ENCODE data around the gene INPP5B. TPM values are rescaled to one million over a fixed set of nuclear protein-coding genes. Genes with fewer than 3 reads are reported as not detected.

Gene INPP5B
- total RNA-seq, 1 experiment from 2014 or later = 18.8 TPM

DNA sequence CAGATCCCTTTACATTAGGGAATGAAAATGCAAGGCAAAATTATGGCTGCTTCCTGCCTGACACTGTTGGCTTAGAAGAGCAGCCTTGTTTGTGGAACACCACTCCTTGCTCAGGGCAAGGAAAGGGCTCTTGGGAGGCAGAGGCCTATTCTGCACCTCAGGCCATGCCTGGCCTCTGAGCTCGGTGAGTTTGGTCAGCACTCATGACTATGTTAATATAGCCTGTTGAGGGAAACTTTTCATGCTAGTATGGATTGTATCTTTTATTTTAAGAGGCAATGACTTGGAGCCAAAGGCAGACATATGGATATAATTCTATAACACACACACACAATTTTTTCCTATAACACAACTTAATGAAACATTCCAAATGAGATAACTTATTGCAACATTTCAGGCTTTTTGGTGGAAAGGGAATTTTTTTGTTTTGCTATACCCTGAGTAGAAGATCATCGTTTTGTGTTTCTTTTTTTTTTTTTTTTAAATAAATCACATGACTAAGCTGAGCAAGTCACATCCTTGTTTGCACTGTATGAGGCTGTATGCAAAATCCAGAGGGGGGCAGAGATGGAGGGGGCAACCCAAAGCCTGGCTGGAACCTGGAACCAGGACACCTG, 133.2 kb downstream of the INPP5B start:
- H3K4me3 Mint-ChIP-seq (ENCODE audit: unreplicated experiment) = no peak overlapping the region
- H3K36me3 ChIP-seq (ENCODE audit: control insufficient read depth, insufficient read depth, low read length) = no peaks in the 10 kb centered on the region
- BruUV-seq (replicated peaks) = no TSS peak
- DNase-seq = no peak
- intact Hi-C loops (cut with micrococcal nuclease; ENCODE audit: unreplicated experiment) = loop anchor here (5.0 kb wide), 1 partner anchor 44 kb away; the partner anchor contains the start of gene MTF1
- ChIA-PET POLR2A (no interaction called here), CTCF (no interaction called here)
- H3K27me3 ChIP-seq (replicated peaks; ENCODE audit: control insufficient read depth, insufficient read depth, low read length) = no peaks in the 10 kb centered on the region
- H3K4me1 Mint-ChIP-seq (ENCODE audit: low read depth, unreplicated experiment) = no peaks in the 10 kb centered on the region
- H3K4me3 ChIP-seq (ENCODE audit: low read depth, low read length) = no peak overlapping the region
- peaks cover 54% of the 10 kb centered on the region for H3K36me3 Mint-ChIP-seq (ENCODE audit: insufficient read depth, unreplicated experiment)
- TF ChIP-seq, protein P1, sequence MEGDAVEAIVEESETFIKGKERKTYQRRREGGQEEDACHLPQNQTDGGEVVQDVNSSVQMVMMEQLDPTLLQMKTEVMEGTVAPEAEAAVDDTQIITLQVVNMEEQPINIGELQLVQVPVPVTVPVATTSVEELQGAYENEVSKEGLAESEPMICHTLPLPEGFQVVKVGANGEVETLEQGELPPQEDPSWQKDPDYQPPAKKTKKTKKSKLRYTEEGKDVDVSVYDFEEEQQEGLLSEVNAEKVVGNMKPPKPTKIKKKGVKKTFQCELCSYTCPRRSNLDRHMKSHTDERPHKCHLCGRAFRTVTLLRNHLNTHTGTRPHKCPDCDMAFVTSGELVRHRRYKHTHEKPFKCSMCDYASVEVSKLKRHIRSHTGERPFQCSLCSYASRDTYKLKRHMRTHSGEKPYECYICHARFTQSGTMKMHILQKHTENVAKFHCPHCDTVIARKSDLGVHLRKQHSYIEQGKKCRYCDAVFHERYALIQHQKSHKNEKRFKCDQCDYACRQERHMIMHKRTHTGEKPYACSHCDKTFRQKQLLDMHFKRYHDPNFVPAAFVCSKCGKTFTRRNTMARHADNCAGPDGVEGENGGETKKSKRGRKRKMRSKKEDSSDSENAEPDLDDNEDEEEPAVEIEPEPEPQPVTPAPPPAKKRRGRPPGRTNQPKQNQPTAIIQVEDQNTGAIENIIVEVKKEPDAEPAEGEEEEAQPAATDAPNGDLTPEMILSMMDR (IDR thresholded peaks at IDR 0.05; ENCODE audit: insufficient read depth in 1 of 2, low read depth in 1 of 2, low read length in 1 of 2, severe bottlenecking in 1 of 2, unreplicated experiment in 1 of 2) = no peak
- no peak overlapping the region for H3K27ac Mint-ChIP-seq (ENCODE audit: unreplicated experiment)
- no peaks in the 10 kb centered on the region for H3K9me3 ChIP-seq
- no peaks in the 10 kb centered on the region for H3K9me3 Mint-ChIP-seq (ENCODE audit: unreplicated experiment)
- H3K27me3 Mint-ChIP-seq (ENCODE audit: insufficient read depth, unreplicated experiment) = no peaks in the 10 kb centered on the region
- H3K4me1 ChIP-seq = peaks cover 5% of the 10 kb centered on the region; the same call in 1 of the 2 replicates

DNA sequence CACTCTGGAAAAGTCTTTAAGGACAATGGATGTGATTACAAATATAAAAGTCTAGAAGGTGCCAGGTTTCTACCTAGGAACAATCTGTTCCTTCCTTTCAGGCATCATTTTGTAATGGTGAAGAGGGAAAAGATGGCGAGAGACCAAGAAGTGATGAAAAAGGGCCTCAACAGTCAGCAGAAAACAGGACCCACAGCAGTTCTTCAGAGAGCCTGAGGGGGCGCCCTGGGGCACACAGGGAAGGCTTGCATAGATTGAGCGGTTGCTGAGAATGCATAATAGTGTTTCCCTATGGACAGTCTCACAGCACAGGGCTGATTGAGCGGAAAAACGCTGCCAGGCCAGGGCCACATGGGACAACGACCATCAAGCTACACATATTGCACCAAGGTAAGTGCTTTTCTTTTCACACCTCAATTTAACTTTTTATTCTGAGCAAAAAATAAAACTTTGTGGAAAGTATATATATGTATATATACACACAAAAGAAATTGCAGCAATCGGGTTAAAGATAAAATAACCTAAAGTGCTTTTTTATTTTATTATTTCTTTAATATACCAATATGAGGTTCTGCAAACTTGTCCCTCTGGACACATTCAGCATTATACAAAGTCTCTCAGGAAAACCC, 135.7 kb downstream of the INPP5B start:
- H3K4me3 ChIP-seq (ENCODE audit: low read depth, low read length) = no peak overlapping the region
- intact Hi-C loops (cut with micrococcal nuclease; ENCODE audit: unreplicated experiment) = loop anchor here (5.0 kb wide), 1 partner anchor 46 kb away; the partner anchor contains the start of gene MTF1
- H3K9me3 ChIP-seq = no peaks in the 10 kb centered on the region
- peak; percentile 66 to 75 for DNase-seq
- CTCF ChIA-PET = interaction anchor here (0.9 kb wide), 1 partner anchor 48 kb away, joined by 4 read pairs; the partner anchor contains the start of gene MTF1
- no peaks in the 10 kb centered on the region for H3K36me3 ChIP-seq (ENCODE audit: control insufficient read depth, insufficient read depth, low read length)
- Mint-ChIP-seq H3K36me3 (ENCODE audit: insufficient read depth, unreplicated experiment) (peaks cover 66% of the 10 kb centered on the region), H3K4me3 (ENCODE audit: unreplicated experiment) (no peak overlapping the region), H3K27ac (ENCODE audit: unreplicated experiment) (no peak overlapping the region), H3K27me3 (ENCODE audit: insufficient read depth, unreplicated experiment) (no peaks in the 10 kb centered on the region), H3K4me1 (ENCODE audit: low read depth, unreplicated experiment) (no peaks in the 10 kb centered on the region), H3K9me3 (ENCODE audit: unreplicated experiment) (no peaks in the 10 kb centered on the region)
- POLR2A ChIA-PET = no interaction called here
- TF ChIP-seq, protein P1 (IDR thresholded peaks at IDR 0.05; ENCODE audit: insufficient read depth in 1 of 2, low read depth in 1 of 2, low read length in 1 of 2, severe bottlenecking in 1 of 2, unreplicated experiment in 1 of 2) = peak; percentile 56 to 75
- BruUV-seq (replicated peaks) = no TSS peak
- H3K27me3 ChIP-seq (replicated peaks; ENCODE audit: control insufficient read depth, insufficient read depth, low read length) = no peaks in the 10 kb centered on the region
- peaks cover 10% of the 10 kb centered on the region; the same call in 1 of the 2 replicates for H3K4me1 ChIP-seq

Other genes starting within 250 kb of the INPP5B start
- 2.8 and 3.1 TPM in 2 replicates for gene EPHA10, start 181.9 kb downstream of the INPP5B start, total RNA-seq (2022)
- gene MANEAL, start 153.2 kb downstream of the INPP5B start, total RNA-seq (2022) = 24.8 and 25.9 TPM in 2 replicates
- 37.7 and 41.0 TPM in 2 replicates for gene C1orf122, start 139.3 kb downstream of the INPP5B start, total RNA-seq (2022)
- gene YRDC, start 138.8 kb downstream of the INPP5B start, total RNA-seq (2022) = 10.3 and 10.7 TPM in 2 replicates
- 6.4 and 8.4 TPM in 2 replicates for gene MTF1, start 87.5 kb downstream of the INPP5B start, total RNA-seq (2022)
- gene SF3A3, start 43.0 kb upstream of the INPP5B start, total RNA-seq (2022) = 72.6 and 79.3 TPM in 2 replicates
- 11.8 and 11.9 TPM in 2 replicates for gene FHL3, start 58.5 kb upstream of the INPP5B start, total RNA-seq (2022)
- 29.1 and 33.2 TPM in 2 replicates for gene UTP11, start 65.7 kb upstream of the INPP5B start, total RNA-seq (2022)
- gene POU3F1, start 99.7 kb upstream of the INPP5B start, total RNA-seq (2022) = not detected in 2 replicates